Endothelial cell (in vitro differentiated cells): ENCODE data around the gene FAM171A2. TPM values are rescaled to one million over a fixed set of nuclear protein-coding genes. Genes with fewer than 3 reads are reported as not detected.
A peak's percentile ranks its signal among the peaks of the same experiment; 100 is the strongest.

Experiments used
- DNase-seq: peaks from one replicate; pipeline ENCODE4 v3.0.0; 2021; ENCODE audit warnings: low spot score
- H3K27ac Mint-ChIP-seq: one replicate; pipeline ENCODE4 v1.8.0; 2021; ENCODE audit warnings: mixed read lengths, inconsistent platforms; ENCODE audit not compliant: unreplicated experiment
- H3K27me3 Mint-ChIP-seq: one replicate; pipeline ENCODE4 v1.8.0; 2021; ENCODE audit warnings: mild to moderate bottlenecking, moderate library complexity, mixed read lengths, inconsistent platforms; ENCODE audit not compliant: unreplicated experiment
- H3K36me3 Mint-ChIP-seq: one replicate; pipeline ENCODE4 v1.8.0; 2021; ENCODE audit warnings: mild to moderate bottlenecking, low read depth, mixed read lengths, inconsistent platforms; ENCODE audit not compliant: unreplicated experiment
- H3K4me1 Mint-ChIP-seq: one replicate; pipeline ENCODE4 v1.8.0; 2021; ENCODE audit warnings: mild to moderate bottlenecking, mixed read lengths, inconsistent platforms; ENCODE audit not compliant: unreplicated experiment
- H3K4me3 Mint-ChIP-seq: one replicate; pipeline ENCODE4 v1.8.0; 2021; ENCODE audit warnings: mild to moderate bottlenecking, mixed read lengths, inconsistent platforms; ENCODE audit not compliant: unreplicated experiment
- H3K9me3 Mint-ChIP-seq: one replicate; pipeline ENCODE4 v1.8.0; 2021; ENCODE audit warnings: mixed read lengths, inconsistent platforms; ENCODE audit not compliant: unreplicated experiment
- CTCF ChIP-seq: fragments of 200-600 bp; sonication (generic); IDR thresholded peaks from one replicate; pipeline ENCODE4 v1.5.0; 2021; ENCODE audit warnings: antibody characterized with exemption; ENCODE audit not compliant: unreplicated experiment
- total RNA-seq: library from RNA; stranded (reverse); fragmentation: NEBNext Ultra II Directional; extraction: Animal tissue kit (Norgen Biotek cat#: 25700); gene quantifications from one replicate; pipeline ENCODE4 v1.2.1, GENCODE V29; 2021; ENCODE audit not compliant: unreplicated experiment

Gene FAM171A2
- total RNA-seq, 1 donor from 2014 or later, result 53.7 TPM

- no peak for DNase-seq
- no peaks in the 10 kb centered on the region for H3K36me3 Mint-ChIP-seq
- H3K4me3 Mint-ChIP-seq, result no peak overlapping the region
- no peaks in the 10 kb centered on the region for H3K9me3 Mint-ChIP-seq
- no peak overlapping the region for H3K27ac Mint-ChIP-seq
- peaks cover 9% of the 10 kb centered on the region for H3K27me3 Mint-ChIP-seq
- TF ChIP-seq CTCF, result no peak
- H3K4me1 Mint-ChIP-seq, result peaks cover 15% of the 10 kb centered on the region
Measured at GRCh38 chr17:44383861-44384260, 20.2 kb upstream of the FAM171A2 start.

GRCh38 chr17:44383363-44383762 is 19.7 kb upstream of the FAM171A2 start:
- peak overlapping the region; percentile 26 for H3K4me3 Mint-ChIP-seq
- TF ChIP-seq CTCF, result no peak
- H3K36me3 Mint-ChIP-seq, result no peaks in the 10 kb centered on the region
- no peak overlapping the region for H3K27ac Mint-ChIP-seq
- H3K4me1 Mint-ChIP-seq, result peaks cover 15% of the 10 kb centered on the region
- peaks cover 9% of the 10 kb centered on the region for H3K27me3 Mint-ChIP-seq
- DNase-seq, result no peak
- no peaks in the 10 kb centered on the region for H3K9me3 Mint-ChIP-seq

- Mint-ChIP-seq H3K27me3 (peaks cover 9% of the 10 kb centered on the region), H3K27ac (no peak overlapping the region), H3K36me3 (no peaks in the 10 kb centered on the region), H3K4me1 (peaks cover 15% of the 10 kb centered on the region), H3K4me3 (peak overlapping the region; percentile 26), H3K9me3 (no peaks in the 10 kb centered on the region)
- no peak for DNase-seq
- TF ChIP-seq CTCF, result no peak
Measured at GRCh38 chr17:44382917-44383316, 19.3 kb upstream of the FAM171A2 start.

GRCh38 chr17:44381810-44382305 is 18.2 kb upstream of the FAM171A2 start:
- Mint-ChIP-seq H3K27ac (no peak overlapping the region), H3K36me3 (no peaks in the 10 kb centered on the region), H3K4me1 (peaks cover 15% of the 10 kb centered on the region), H3K4me3 (no peak overlapping the region), H3K9me3 (no peaks in the 10 kb centered on the region), H3K27me3 (peaks cover 14% of the 10 kb centered on the region)
- TF ChIP-seq CTCF, result no peak
- DNase-seq, result no peak

- no peak for DNase-seq
- Mint-ChIP-seq H3K36me3 (no peaks in the 10 kb centered on the region), H3K4me3 (no peak overlapping the region), H3K27me3 (peaks cover 15% of the 10 kb centered on the region), H3K27ac (no peak overlapping the region), H3K4me1 (peaks cover 9% of the 10 kb centered on the region), H3K9me3 (no peaks in the 10 kb centered on the region)
- no peak for TF ChIP-seq CTCF
Measured at GRCh38 chr17:44380767-44381166, 17.1 kb upstream of the FAM171A2 start.
